Measurements from ENCODE around the gene PLXDC1.

Gene PLXDC1

GRCh38 chr17:39197380-39198185 is 46.1 kb upstream of the PLXDC1 start, which contains the start of gene CACNB1:
TSS of gene CACNB1 (minus strand) at chr17:39197669. CDS start at chr17:39197495, 174 bp downstream.
- peak within 1 kb of the TSS; percentile 85 for H3K23ac ChIP-seq (ENCODE audit: low read length)
- H3K56ac ChIP-seq (ENCODE audit: low read length) = peak within 1 kb of the TSS; percentile 92
- H3K79me2 ChIP-seq (ENCODE audit: control insufficient read depth, insufficient read depth, low read length) = peaks cover 35% of the 10 kb centered on the region
- H2BK120ac ChIP-seq (ENCODE audit: low read depth, low read length) = no peak within 1 kb of the TSS
- peaks cover 31% of the 10 kb centered on the region for H3K79me1 ChIP-seq (ENCODE audit: low read length)
- peaks cover 13% of the 10 kb centered on the region for H3K4me1 ChIP-seq (ENCODE audit: control insufficient read depth, low read depth, low read length)
- H3K9ac ChIP-seq (ENCODE audit: low read length) = peak within 1 kb of the TSS; percentile 76
- no peaks in the 10 kb centered on the region for H3K27me3 ChIP-seq (ENCODE audit: insufficient read depth, low read length, poor library complexity)
- H3K4me2 ChIP-seq (ENCODE audit: low read length) = peak within 1 kb of the TSS; percentile 79
- no peak within 1 kb of the TSS for H2BK5ac ChIP-seq (ENCODE audit: low read length)
- peak; percentile 91 for DNase-seq
- peak within 1 kb of the TSS; percentile 71 for H3K4ac ChIP-seq (ENCODE audit: low read depth, low read length)
- no peak within 1 kb of the TSS for H4K5ac ChIP-seq (ENCODE audit: low read length)
- H2BK15ac ChIP-seq (replicated peaks; ENCODE audit: low read depth) = no peak within 1 kb of the TSS
- H3K27ac ChIP-seq (ENCODE audit: low read depth, low read length) = peak within 1 kb of the TSS; percentile 49
- H3K4me3 ChIP-seq (ENCODE audit: low read length) = peak within 1 kb of the TSS; percentile 53
- H3K18ac ChIP-seq (ENCODE audit: low read length) = peak within 1 kb of the TSS; percentile 68
- peak within 1 kb of the TSS; percentile 81 for H4K8ac ChIP-seq (ENCODE audit: low read depth, low read length)
- peaks cover 16% of the 10 kb centered on the region for H3K36me3 ChIP-seq (ENCODE audit: control insufficient read depth, insufficient read depth, low read length)
- H2AK5ac ChIP-seq (ENCODE audit: low read length) = peak within 1 kb of the TSS; percentile 37
- WGBS (ENCODE audit: extremely low coverage, insufficient coverage, low lambda C conversion rate) = no CpG with 5 or more reads among the region's 55 CpGs

GRCh38 chr17:39196808-39197291 is 45.4 kb upstream of the PLXDC1 start:
- H3K56ac ChIP-seq (ENCODE audit: low read length) = peak overlapping the region; percentile 92
- H4K8ac ChIP-seq (ENCODE audit: low read depth, low read length) = no peak overlapping the region
- H3K79me2 ChIP-seq (ENCODE audit: control insufficient read depth, insufficient read depth, low read length) = peaks cover 29% of the 10 kb centered on the region
- H2BK5ac ChIP-seq (ENCODE audit: low read length) = no peak overlapping the region
- peaks cover 13% of the 10 kb centered on the region for H3K4me1 ChIP-seq (ENCODE audit: control insufficient read depth, low read depth, low read length)
- peak overlapping the region; percentile 18 for H3K4ac ChIP-seq (ENCODE audit: low read depth, low read length)
- no peak for DNase-seq
- no peak overlapping the region for H3K27ac ChIP-seq (ENCODE audit: low read depth, low read length)
- WGBS (ENCODE audit: extremely low coverage, insufficient coverage, low lambda C conversion rate) = no CpG with 5 or more reads among the region's 30 CpGs
- peaks cover 24% of the 10 kb centered on the region for H3K79me1 ChIP-seq (ENCODE audit: low read length)
- no peak overlapping the region for H4K5ac ChIP-seq (ENCODE audit: low read length)
- no peak overlapping the region for H2AK5ac ChIP-seq (ENCODE audit: low read length)
- H3K18ac ChIP-seq (ENCODE audit: low read length) = no peak overlapping the region
- no peak overlapping the region for H3K23ac ChIP-seq (ENCODE audit: low read length)
- H2BK120ac ChIP-seq (ENCODE audit: low read depth, low read length) = no peak overlapping the region
- no peak overlapping the region for H2BK15ac ChIP-seq (replicated peaks; ENCODE audit: low read depth)
- H3K36me3 ChIP-seq (ENCODE audit: control insufficient read depth, insufficient read depth, low read length) = peaks cover 9% of the 10 kb centered on the region
- H3K4me3 ChIP-seq (ENCODE audit: low read length) = peak overlapping the region; percentile 53
- no peaks in the 10 kb centered on the region for H3K27me3 ChIP-seq (ENCODE audit: insufficient read depth, low read length, poor library complexity)
- H3K4me2 ChIP-seq (ENCODE audit: low read length) = peak overlapping the region; percentile 79
- peak overlapping the region; percentile 76 for H3K9ac ChIP-seq (ENCODE audit: low read length)

- Histone ChIP-seq H2BK120ac (ENCODE audit: low read depth, low read length) (no peak overlapping the region), H2AK5ac (ENCODE audit: low read length) (no peak overlapping the region), H3K79me2 (ENCODE audit: control insufficient read depth, insufficient read depth, low read length) (peaks cover 24% of the 10 kb centered on the region), H3K27me3 (ENCODE audit: insufficient read depth, low read length, poor library complexity) (no peaks in the 10 kb centered on the region), H3K79me1 (ENCODE audit: low read length) (peaks cover 22% of the 10 kb centered on the region), H3K36me3 (ENCODE audit: control insufficient read depth, insufficient read depth, low read length) (peaks cover 10% of the 10 kb centered on the region), H3K4me2 (ENCODE audit: low read length) (peak overlapping the region; percentile 5), H2BK15ac (replicated peaks; ENCODE audit: low read depth) (no peak overlapping the region), H2BK5ac (ENCODE audit: low read length) (no peak overlapping the region), H3K23ac (ENCODE audit: low read length) (no peak overlapping the region), H3K18ac (ENCODE audit: low read length) (no peak overlapping the region), H3K4me3 (ENCODE audit: low read length) (no peak overlapping the region), H3K4ac (ENCODE audit: low read depth, low read length) (no peak overlapping the region), H3K27ac (ENCODE audit: low read depth, low read length) (no peak overlapping the region), H4K5ac (ENCODE audit: low read length) (no peak overlapping the region), H3K4me1 (ENCODE audit: control insufficient read depth, low read depth, low read length) (peaks cover 13% of the 10 kb centered on the region), H3K9ac (ENCODE audit: low read length) (peak overlapping the region; percentile 12), H4K8ac (ENCODE audit: low read depth, low read length) (no peak overlapping the region), H3K56ac (ENCODE audit: low read length) (peak overlapping the region; percentile 92)
- DNase-seq = no peak
- no CpG with 5 or more reads among the region's 8 CpGs for WGBS (ENCODE audit: extremely low coverage, insufficient coverage, low lambda C conversion rate)
Measured at GRCh38 chr17:39196241-39196807, 44.9 kb upstream of the PLXDC1 start.

GRCh38 chr17:39195568-39196160 is 44.2 kb upstream of the PLXDC1 start:
- Histone ChIP-seq H4K5ac (ENCODE audit: low read length) (no peak overlapping the region), H3K79me1 (ENCODE audit: low read length) (peaks cover 20% of the 10 kb centered on the region), H2BK5ac (ENCODE audit: low read length) (no peak overlapping the region), H2AK5ac (ENCODE audit: low read length) (no peak overlapping the region), H3K56ac (ENCODE audit: low read length) (peak overlapping the region; percentile 78), H3K9ac (ENCODE audit: low read length) (peak overlapping the region; percentile 28), H3K4ac (ENCODE audit: low read depth, low read length) (no peak overlapping the region), H3K23ac (ENCODE audit: low read length) (no peak overlapping the region), H3K4me1 (ENCODE audit: control insufficient read depth, low read depth, low read length) (peaks cover 13% of the 10 kb centered on the region), H3K4me2 (ENCODE audit: low read length) (no peak overlapping the region), H3K79me2 (ENCODE audit: control insufficient read depth, insufficient read depth, low read length) (peaks cover 17% of the 10 kb centered on the region), H3K4me3 (ENCODE audit: low read length) (no peak overlapping the region), H3K36me3 (ENCODE audit: control insufficient read depth, insufficient read depth, low read length) (peaks cover 10% of the 10 kb centered on the region), H2BK15ac (replicated peaks; ENCODE audit: low read depth) (no peak overlapping the region), H3K18ac (ENCODE audit: low read length) (no peak overlapping the region), H4K8ac (ENCODE audit: low read depth, low read length) (no peak overlapping the region), H2BK120ac (ENCODE audit: low read depth, low read length) (no peak overlapping the region), H3K27ac (ENCODE audit: low read depth, low read length) (no peak overlapping the region), H3K27me3 (ENCODE audit: insufficient read depth, low read length, poor library complexity) (no peaks in the 10 kb centered on the region)
- WGBS (ENCODE audit: extremely low coverage, insufficient coverage, low lambda C conversion rate) = no CpG with 5 or more reads among the region's 8 CpGs
- no peak for DNase-seq

GRCh38 chr17:39194985-39195524 is 43.6 kb upstream of the PLXDC1 start:
- Histone ChIP-seq H3K27me3 (ENCODE audit: insufficient read depth, low read length, poor library complexity) (no peaks in the 10 kb centered on the region), H3K79me1 (ENCODE audit: low read length) (peaks cover 20% of the 10 kb centered on the region), H3K9ac (ENCODE audit: low read length) (peak overlapping the region; percentile 28), H3K23ac (ENCODE audit: low read length) (no peak overlapping the region), H3K79me2 (ENCODE audit: control insufficient read depth, insufficient read depth, low read length) (peaks cover 11% of the 10 kb centered on the region), H3K4me1 (ENCODE audit: control insufficient read depth, low read depth, low read length) (peaks cover 13% of the 10 kb centered on the region), H4K8ac (ENCODE audit: low read depth, low read length) (no peak overlapping the region), H2BK15ac (replicated peaks; ENCODE audit: low read depth) (no peak overlapping the region), H3K4ac (ENCODE audit: low read depth, low read length) (no peak overlapping the region), H2AK5ac (ENCODE audit: low read length) (no peak overlapping the region), H3K27ac (ENCODE audit: low read depth, low read length) (peak overlapping the region; percentile 4), H2BK5ac (ENCODE audit: low read length) (no peak overlapping the region), H3K4me3 (ENCODE audit: low read length) (no peak overlapping the region), H4K5ac (ENCODE audit: low read length) (no peak overlapping the region), H2BK120ac (ENCODE audit: low read depth, low read length) (no peak overlapping the region), H3K56ac (ENCODE audit: low read length) (peak overlapping the region; percentile 78), H3K18ac (ENCODE audit: low read length) (no peak overlapping the region), H3K4me2 (ENCODE audit: low read length) (peak overlapping the region; percentile 21), H3K36me3 (ENCODE audit: control insufficient read depth, insufficient read depth, low read length) (peaks cover 10% of the 10 kb centered on the region)
- WGBS (ENCODE audit: extremely low coverage, insufficient coverage, low lambda C conversion rate) = no CpG with 5 or more reads among the region's 10 CpGs
- peak; percentile 80 for DNase-seq
